SHP77 treated with DMSO at 0.1 percent for 48 hours (cell line): Measurements from ENCODE around the gene CCS.
"Not testable (repeated sequence)": the region's sequence is repeated elsewhere in the genome, so short reads cannot be mapped to it uniquely, and the experiment has no call there.

Experiments
- DNase-seq: peaks from one replicate; lab custom pipeline; 2025; lab: John Stamatoyannopoulos, UW

Gene CCS

GRCh38 chr11:66591175-66591574, 1.8 kb upstream of the CCS start:
- DNase-seq: no peak

GRCh38 chr11:66593303-66593635, 284 bp downstream of the CCS start:
- DNase-seq: no peak

DNA sequence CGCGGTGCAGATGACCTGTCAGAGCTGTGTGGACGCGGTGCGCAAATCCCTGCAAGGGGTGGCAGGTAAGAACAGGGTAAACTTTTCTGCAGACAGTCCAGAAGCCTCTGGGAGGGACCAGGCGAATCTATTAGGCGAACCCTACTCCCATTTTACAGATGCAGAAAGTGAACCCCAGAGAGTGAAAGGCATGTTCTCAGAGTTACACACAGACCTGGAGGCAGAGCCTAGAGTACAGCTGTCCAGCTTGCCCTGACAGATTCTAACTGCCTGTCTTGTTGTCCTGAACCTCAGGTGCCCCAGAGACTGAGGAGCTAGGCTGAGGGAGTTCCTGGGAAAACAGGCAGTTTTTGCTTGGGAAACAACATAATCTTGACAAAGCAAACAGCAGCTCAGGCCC, 665 bp downstream of the CCS start:
- no peak for DNase-seq

- no peak for DNase-seq
Measured at GRCh38 chr11:66595245-66595904, 2.4 kb downstream of the CCS start.

DNA sequence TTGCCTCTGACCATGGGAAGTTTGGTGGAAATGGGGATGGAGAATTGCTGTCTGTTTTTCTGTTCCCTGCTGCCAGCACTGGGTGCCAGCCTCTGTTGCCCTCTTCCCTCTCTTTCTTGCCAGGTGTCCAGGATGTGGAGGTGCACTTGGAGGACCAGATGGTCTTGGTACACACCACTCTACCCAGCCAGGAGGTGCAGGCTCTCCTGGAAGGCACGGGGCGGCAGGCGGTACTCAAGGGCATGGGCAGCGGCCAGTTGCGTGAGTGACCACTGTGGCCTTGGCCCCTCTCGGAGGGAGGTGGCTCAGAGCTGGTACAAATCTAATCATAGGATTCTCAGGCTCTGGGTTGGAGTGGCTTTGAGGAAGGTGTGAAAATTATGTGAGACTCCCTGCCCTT, 6.0 kb downstream of the CCS start:
- DNase-seq: no peak

- no peak for DNase-seq
Measured at GRCh38 chr11:66600219-66600618, 7.2 kb downstream of the CCS start.

GRCh38 chr11:66600631-66601233, 7.7 kb downstream of the CCS start:
- DNase-seq: no peak

DNA sequence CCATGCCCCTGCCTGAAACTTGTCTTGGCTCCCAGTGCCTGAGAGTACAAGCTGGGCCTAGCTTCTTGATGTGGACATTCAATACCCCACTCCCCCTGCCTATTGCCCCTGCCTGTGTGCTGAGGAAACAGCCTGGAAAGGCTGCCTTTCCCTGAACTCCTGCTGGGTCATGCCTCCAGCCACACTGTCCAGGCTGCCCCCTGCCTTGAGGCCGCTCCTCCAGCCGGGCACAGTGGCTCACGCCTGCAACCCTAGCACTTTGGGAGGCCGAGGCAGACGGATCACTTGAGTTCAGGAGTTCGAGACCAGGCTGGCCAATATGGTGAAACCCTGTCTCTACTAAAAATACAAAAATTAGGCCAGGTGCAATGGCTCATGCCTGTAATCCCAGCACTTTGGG, 10.1 kb downstream of the CCS start:
- DNase-seq: no peak

- no peak for DNase-seq
Measured at GRCh38 chr11:66604155-66604554, 11.2 kb downstream of the CCS start.

GRCh38 chr11:66606608-66607007, 13.6 kb downstream of the CCS start:
- not testable (repeated sequence) for DNase-seq

GRCh38 chr11:66607126-66607834, 14.3 kb downstream of the CCS start:
- no peak for DNase-seq

DNA sequence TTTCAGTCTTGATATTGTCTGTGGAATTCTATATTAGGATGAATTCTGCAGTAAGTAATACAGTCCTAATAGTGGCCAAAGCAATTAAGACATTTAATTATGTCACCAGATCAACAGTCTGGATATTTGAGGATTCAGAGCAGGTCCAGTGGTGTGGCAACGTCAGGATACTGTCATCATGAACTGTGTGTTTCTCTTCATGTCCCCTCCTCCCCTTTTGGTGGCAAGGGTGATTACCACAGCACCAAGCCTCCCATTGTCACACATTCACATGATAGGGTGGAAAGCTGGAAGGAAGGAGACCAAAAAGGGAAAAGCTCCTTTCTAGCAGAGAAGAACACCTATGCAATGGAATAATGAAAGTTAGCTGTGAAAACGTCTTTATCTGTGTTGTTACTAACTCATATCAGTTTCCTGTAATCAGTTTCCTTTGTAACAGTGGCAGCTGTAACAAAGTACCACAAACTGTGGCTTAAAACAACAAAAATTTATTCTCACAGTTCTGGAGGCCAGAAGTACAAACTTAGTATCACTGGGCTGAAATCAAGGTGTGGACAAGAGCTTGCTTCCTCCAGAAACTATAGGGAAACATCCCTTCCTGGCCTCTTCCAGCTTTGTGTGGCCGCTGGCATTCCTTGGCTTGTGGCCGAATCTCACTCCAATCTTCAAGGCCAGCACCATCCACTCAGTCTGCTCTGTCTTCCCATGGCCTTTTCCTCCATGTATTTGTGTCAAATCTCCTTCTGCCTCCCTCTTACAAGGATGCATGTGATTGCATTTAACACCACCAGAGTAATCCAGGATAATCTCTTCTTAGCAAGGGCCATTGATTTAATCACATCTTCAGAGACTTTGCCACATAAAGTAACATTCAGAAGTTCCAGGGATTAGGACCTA, 17.0 kb downstream of the CCS start:
- DNase-seq: no peak

DNA sequence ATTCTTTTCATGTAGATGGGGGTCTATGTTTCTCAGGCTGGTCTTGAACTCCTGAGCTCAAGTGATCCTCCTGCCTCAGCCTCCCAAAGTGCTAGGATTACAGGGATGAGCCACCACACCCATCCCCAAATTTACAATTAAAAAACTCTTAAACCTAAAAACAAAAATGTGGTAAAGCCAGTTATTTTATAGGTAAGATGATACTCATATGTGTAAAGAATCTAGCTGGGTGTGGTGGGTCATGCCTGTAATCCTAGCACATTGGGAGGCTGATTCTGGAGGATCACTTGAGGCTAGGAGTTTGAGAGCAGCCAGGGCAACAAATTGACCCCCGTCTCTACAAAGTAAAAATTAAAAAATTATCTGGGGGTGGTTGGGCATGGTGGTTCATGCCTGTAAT, 19.5 kb downstream of the CCS start:
- no peak for DNase-seq

- DNase-seq: no peak
Measured at GRCh38 chr11:66614073-66614472, 21.1 kb downstream of the CCS start.

DNA sequence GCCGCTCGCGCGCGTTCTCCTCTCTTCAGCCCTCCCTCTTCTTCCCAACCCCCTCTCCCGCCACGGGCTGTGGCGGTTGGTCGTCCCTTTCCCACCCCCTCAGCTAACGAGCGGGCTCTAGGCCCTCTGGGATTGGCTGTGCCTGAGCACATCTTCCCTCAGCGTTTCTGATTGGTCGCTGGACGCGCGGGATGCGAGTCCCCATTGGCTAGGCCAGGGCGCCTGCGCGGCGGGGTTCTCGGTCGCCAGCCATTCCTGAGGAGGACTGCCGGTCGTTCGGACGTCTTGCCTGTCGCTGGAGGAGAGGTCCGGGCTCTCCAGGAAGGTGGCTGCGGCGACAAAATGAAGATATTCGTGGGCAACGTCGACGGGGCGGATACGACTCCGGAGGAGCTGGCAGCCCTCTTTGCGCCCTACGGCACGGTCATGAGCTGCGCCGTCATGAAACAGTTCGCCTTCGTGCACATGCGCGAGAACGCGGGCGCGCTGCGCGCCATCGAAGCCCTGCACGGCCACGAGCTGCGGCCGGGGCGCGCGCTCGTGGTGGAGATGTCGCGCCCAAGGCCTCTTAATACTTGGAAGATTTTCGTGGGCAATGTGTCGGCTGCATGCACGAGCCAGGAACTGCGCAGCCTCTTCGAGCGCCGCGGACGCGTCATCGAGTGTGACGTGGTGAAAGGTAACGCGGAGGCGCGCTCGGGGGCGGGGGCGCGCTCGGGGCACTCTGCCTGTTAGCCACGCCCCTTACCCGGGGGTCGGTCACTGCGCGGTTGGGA, 23.6 kb downstream of the CCS start, which contains the start of gene RBM14:
Gene RBM14 (plus strand): TSS at position 252 of the 776 bp plus-strand sequence. CDS start 91 bp downstream, at position 343.
- peak; percentile 99 for DNase-seq

GRCh38 chr11:66617155-66617834, 24.3 kb downstream of the CCS start:
- no peak for DNase-seq

- DNase-seq: no peak
Measured at GRCh38 chr11:66619080-66619554, 26.1 kb downstream of the CCS start.

DNA sequence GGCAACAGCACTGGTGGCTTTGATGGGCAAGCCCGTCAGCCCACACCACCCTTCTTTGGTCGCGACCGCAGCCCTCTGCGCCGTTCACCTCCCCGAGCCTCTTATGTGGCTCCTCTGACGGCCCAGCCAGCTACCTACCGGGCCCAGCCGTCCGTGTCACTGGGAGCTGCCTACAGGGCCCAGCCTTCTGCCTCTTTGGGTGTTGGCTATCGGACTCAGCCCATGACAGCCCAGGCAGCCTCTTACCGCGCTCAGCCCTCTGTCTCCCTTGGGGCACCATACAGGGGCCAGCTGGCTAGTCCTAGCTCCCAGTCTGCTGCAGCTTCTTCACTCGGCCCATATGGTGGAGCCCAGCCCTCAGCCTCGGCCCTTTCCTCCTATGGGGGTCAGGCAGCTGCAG, 31.5 kb downstream of the CCS start:
- DNase-seq: no peak

- no peak for DNase-seq
Measured at GRCh38 chr11:66625041-66625751, 32.2 kb downstream of the CCS start.

DNA sequence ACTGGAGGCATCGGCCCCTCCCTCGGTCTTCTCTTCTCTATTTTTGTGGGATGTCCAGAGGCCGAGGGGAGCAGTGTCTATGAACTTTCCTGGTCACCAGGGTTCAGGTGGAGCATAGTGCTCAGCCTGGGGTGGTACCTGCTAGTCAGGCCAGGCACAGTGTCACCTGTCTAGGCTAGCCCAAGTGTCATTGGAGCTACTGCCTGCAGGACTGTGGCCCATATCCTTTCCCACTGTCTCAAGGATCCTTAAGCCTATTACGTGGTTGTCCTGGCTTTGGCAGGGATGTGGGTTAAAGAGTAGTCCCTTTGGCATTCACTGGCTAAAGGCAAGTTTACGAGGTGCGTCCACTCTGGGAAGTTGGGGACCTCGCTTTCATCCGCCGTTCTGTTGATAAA, 32.8 kb downstream of the CCS start:
- DNase-seq: no peak
